RWPE1 (cell line): ENCODE results near the gene DCDC2C.

Source experiments
- CTCF ChIA-PET: fragments of 350-600 bp; sonication (Branson Sonifier 250); formaldehyde crosslinking; extraction: SDS; loops from one replicate; lab custom pipeline; 2021; lab: Yijun Ruan, JAX
- POLR2A ChIA-PET: fragments of 400-600 bp; formaldehyde crosslinking; extraction: SDS; loops from one replicate; lab custom pipeline; 2020; ENCODE audit warnings: antibody characterized with exemption; ENCODE audit not compliant: low non-redundant PET; lab: Yijun Ruan, JAX
- DNase-seq: peaks from one replicate; pipeline ENCODE4 v3.0.0; 2012; ENCODE audit warnings: low spot score
- H3K27ac ChIP-seq: fragments of 450-650 bp; 2 replicates; pipeline ENCODE4 v1.5.1; 2017
- CTCF ChIP-seq: fragments of 450-650 bp; conservative IDR thresholded peaks from 2 replicates; pipeline ENCODE4 v1.5.1; 2017; ENCODE audit warnings: low read depth, mild to moderate bottlenecking

Gene DCDC2C

GRCh38 chr2:3776311-3776710, 72.9 kb downstream of the DCDC2C start:
- POLR2A ChIA-PET = no interaction called here
- no peak for TF ChIP-seq CTCF
- CTCF ChIA-PET = no interaction called here
- no peak overlapping the region for H3K27ac ChIP-seq
- no peak for DNase-seq

GRCh38 chr2:3777966-3778365, 74.6 kb downstream of the DCDC2C start:
- DNase-seq = no peak
- no peak for TF ChIP-seq CTCF
- CTCF ChIA-PET = no interaction called here
- H3K27ac ChIP-seq = no peak overlapping the region
- POLR2A ChIA-PET = no interaction called here

GRCh38 chr2:3778851-3779495, 75.6 kb downstream of the DCDC2C start:
- TF ChIP-seq CTCF = no peak
- no peak for DNase-seq
- CTCF ChIA-PET = interaction anchor here (0.6 to 0.7 kb wide), 2 partner anchors 12 to 476 kb away, joined by 3 to 5 read pairs; no protein-coding TSS in a partner anchor
- POLR2A ChIA-PET = no interaction called here
- no peak overlapping the region for H3K27ac ChIP-seq

GRCh38 chr2:3779496-3780049, 76.2 kb downstream of the DCDC2C start:
- ChIA-PET CTCF (interaction anchor here (0.6 to 0.7 kb wide), 2 partner anchors 11 to 476 kb away, joined by 3 to 5 read pairs; no protein-coding TSS in a partner anchor), POLR2A (no interaction called here)
- H3K27ac ChIP-seq = no peak overlapping the region
- no peak for DNase-seq
- no peak for TF ChIP-seq CTCF

- POLR2A ChIA-PET = no interaction called here
- peak; percentile 30 for TF ChIP-seq CTCF
- CTCF ChIA-PET = interaction anchor here (0.6 kb wide), 1 partner anchor 8 kb away, joined by 3 read pairs; no protein-coding TSS in a partner anchor
- no peak overlapping the region for H3K27ac ChIP-seq
- peak; percentile 24 for DNase-seq
Measured at GRCh38 chr2:3780477-3781402, 77.4 kb downstream of the DCDC2C start.

GRCh38 chr2:3784731-3785130, 81.4 kb downstream of the DCDC2C start:
- ChIA-PET CTCF (interaction anchor here (0.7 to 1.1 kb wide), 2 partner anchors 20 to 56 kb away, joined by 5 to 6 read pairs; no protein-coding TSS in a partner anchor), POLR2A (no interaction called here)
- H3K27ac ChIP-seq = no peak overlapping the region
- DNase-seq = peak; percentile 27
- TF ChIP-seq CTCF = no peak
